ENCODE data around the gene RAB9A.

DNA sequence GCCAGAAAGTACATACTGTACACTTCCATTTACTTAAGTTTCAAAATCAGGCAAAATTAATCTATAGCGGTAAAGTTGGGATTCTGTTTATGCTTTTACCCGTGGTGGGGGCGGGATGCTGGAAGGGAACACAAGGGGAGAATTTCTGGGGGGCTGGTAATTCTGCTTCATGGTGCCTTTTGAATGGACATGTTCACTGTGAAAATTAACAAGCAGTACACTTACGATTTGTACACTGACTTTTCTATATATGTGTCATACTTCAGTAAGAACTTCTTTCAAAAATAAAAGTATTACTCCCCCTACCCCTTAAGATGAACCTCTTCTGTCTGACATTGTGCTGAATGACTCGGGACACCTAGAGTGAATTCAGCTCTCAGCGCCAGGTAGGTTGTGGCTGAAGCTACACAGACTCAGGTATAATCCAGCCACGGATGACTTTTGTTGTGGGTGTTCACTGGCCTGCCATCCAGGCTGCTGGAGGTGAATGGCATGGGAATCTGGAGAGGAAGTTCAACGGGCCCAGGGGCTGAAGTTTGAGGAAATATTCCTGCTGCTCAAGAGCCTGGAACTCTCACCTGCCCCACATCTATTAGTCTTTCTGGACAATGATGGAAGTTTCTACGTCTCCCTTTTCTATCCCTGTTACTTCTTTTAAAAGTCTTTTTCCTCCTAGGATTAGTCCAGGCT lies 43.3 kb upstream of the RAB9A start:
- TF ChIP-seq POLR2A (IDR thresholded peaks at IDR 0.05; ENCODE audit: extremely low read depth, insufficient read length) (no peak), MYC (IDR thresholded peaks at IDR 0.05; ENCODE audit: low read depth, low read length) (no peak)
- TF ChIP-seq, protein P1, sequence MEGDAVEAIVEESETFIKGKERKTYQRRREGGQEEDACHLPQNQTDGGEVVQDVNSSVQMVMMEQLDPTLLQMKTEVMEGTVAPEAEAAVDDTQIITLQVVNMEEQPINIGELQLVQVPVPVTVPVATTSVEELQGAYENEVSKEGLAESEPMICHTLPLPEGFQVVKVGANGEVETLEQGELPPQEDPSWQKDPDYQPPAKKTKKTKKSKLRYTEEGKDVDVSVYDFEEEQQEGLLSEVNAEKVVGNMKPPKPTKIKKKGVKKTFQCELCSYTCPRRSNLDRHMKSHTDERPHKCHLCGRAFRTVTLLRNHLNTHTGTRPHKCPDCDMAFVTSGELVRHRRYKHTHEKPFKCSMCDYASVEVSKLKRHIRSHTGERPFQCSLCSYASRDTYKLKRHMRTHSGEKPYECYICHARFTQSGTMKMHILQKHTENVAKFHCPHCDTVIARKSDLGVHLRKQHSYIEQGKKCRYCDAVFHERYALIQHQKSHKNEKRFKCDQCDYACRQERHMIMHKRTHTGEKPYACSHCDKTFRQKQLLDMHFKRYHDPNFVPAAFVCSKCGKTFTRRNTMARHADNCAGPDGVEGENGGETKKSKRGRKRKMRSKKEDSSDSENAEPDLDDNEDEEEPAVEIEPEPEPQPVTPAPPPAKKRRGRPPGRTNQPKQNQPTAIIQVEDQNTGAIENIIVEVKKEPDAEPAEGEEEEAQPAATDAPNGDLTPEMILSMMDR (IDR thresholded peaks at IDR 0.05; ENCODE audit: low read depth, low read length) = no peak
- TF ChIP-seq, protein P2, sequence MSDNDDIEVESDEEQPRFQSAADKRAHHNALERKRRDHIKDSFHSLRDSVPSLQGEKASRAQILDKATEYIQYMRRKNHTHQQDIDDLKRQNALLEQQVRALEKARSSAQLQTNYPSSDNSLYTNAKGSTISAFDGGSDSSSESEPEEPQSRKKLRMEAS (IDR thresholded peaks at IDR 0.05; ENCODE audit: low read depth, low read length) = no peak
